Stimulated activated CD4-positive, alpha-beta T cell treated with anti-CD3 and anti-CD28 coated beads, Interleukin-12 subunit alpha, Interleukin-12 subunit beta, amount 100 ng/mL, for 48 hours (primary cell): Measurements from ENCODE around the gene AIFM3.

Experiments used
- DNase-seq, 3 donors: peaks; one replicate each; pipeline ENCODE4 v3.0.0-alpha.2; 2020; ENCODE audit warnings: low read depth in 2 of 3, low spot score in 1 of 3

The AIFM3 gene

GRCh38 chr22:20974336-20974955 is 7.4 kb downstream of the AIFM3 start:
- DNase-seq, result no peak

GRCh38 chr22:20975541-20976290 is 8.7 kb downstream of the AIFM3 start:
- DNase-seq, result no peak

GRCh38 chr22:20976291-20976877 is 9.3 kb downstream of the AIFM3 start:
- no peak for DNase-seq

DNA sequence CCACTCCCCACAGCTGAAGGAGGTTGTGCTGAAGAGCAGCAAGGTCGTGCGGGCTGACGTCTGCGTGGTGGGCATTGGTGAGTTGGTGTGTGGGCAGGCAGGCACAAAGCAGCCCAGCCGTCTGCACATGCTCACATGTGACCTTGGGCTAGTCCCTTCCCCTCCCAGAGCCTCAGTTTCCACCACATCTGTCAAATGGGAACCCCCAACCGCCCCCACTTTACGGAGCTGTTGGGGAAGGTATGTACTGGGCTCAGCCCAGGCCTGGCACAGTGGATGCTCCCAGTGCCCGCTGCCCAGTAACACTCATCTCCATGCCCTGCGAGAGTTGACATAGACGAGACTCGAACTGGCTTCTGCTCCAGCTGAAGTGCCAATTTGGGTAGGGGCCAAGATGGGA is 10.0 kb downstream of the AIFM3 start:
- no peak for DNase-seq

- no peak for DNase-seq
Observed at GRCh38 chr22:20977516-20978170, 10.6 kb downstream of the AIFM3 start.

DNA sequence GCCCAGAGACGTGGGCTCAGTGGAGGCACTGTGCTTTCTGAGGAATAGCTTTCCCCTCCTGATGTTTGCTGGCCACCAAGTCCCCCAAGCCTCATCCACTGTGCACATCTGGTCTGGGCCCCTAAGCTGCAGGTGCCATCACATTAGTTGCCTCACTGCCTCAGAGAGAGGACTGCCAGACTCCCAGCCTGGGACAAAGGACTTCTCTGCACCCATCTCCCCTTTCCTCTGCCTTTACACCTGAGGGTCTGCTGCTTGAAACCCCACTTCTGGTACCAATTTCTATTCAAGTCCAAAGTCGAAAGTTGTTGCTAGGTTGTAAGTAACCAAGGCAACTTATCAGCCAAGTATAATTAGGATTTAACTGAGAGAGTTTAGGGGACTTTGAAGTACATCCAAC is 11.4 kb downstream of the AIFM3 start:
- DNase-seq, result no peak

- peak; percentile 50 to 76 (median 52) for DNase-seq
Observed at GRCh38 chr22:20979243-20979809, 12.3 kb downstream of the AIFM3 start.

DNA sequence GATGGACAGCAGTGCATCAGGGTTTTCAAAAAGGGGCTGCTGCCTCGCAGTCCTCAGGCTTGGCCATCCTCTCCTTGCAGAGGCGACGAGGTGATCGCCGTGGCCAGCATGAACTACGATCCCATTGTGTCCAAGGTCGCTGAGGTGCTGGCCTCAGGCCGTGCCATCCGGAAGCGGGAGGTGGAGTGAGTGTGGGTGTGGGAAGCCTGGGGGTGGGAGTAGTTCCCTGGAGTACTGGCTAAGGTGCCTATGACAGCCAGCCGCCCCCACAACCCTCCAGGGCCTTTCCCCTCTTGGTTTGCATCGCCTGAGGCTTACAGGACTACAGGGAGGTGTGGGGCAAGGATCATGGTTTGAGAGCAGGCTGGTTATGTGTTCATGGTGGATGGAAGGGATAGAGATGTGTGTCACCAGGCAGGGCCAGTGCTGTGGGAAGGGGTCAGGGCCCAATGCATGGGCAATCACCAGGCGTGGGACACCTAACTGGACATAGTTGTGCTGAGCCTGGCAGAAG is 12.9 kb downstream of the AIFM3 start:
- no peak for DNase-seq

GRCh38 chr22:20980523-20980922 is 13.5 kb downstream of the AIFM3 start:
- DNase-seq, result no peak

- no peak for DNase-seq
Observed at GRCh38 chr22:20980938-20981722, 14.1 kb downstream of the AIFM3 start.

- DNase-seq, result peak; percentile 51 to 67 (median 58)
Observed at GRCh38 chr22:20981787-20982562, 14.9 kb downstream of the AIFM3 start, which contains the start of gene LZTR1. Gene LZTR1 (plus strand): TSS chr22:20982297. CDS start chr22:20982372, 75 bp downstream.

- no peak for DNase-seq
Observed at GRCh38 chr22:20982563-20982882, 15.5 kb downstream of the AIFM3 start.

DNA sequence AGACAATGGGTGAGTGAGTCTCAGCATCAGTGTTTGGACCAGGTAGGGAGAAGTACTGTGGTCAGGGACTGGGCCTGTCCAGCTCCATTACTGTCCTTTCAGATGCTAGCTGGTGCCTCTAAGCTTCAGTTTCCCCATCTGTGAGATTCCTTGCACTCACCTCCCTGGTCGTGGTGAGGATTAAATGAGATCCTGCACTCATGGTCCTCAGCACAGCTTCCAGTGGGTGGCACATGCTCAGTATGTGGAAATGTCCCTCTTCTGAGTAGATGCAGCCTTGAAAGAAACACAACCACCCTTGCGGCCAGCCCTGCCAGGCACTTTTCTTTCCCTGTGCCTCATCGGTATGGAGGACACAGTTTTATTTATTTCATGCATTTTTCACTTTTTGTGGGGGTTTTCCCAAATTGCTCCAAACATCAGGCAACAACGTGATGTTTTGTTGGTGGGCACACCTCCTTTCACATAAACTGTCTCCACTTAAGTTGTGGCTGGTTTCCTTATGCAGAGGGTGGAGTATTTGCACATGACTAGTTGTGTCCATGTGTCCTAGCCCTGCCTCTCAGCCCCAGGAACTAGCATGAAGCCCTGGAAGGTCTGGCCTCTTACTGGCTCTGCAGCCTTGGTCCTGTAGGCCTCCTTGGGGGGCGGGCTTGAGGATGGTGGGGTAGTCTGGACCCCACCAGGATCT is 16.2 kb downstream of the AIFM3 start:
- no peak for DNase-seq

- no peak for DNase-seq
Observed at GRCh38 chr22:20985720-20986119, 18.7 kb downstream of the AIFM3 start.

DNA sequence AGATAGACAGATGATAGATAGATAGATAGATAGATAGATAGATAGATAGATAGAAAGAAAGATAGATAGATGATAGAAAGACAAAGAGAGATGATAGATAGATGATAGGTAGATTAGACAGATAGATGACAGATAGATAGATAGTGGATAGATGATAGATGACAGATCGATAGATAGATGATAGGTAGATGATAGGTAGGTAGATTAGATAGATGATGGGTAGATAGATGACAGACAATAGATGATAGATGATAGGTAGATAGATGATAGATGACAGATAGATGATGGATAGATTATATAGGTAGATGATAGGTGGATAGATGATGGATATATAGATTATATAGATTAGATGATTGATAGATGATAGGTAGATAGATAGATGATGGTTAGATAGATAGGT is 19.3 kb downstream of the AIFM3 start:
- no peak for DNase-seq

DNA sequence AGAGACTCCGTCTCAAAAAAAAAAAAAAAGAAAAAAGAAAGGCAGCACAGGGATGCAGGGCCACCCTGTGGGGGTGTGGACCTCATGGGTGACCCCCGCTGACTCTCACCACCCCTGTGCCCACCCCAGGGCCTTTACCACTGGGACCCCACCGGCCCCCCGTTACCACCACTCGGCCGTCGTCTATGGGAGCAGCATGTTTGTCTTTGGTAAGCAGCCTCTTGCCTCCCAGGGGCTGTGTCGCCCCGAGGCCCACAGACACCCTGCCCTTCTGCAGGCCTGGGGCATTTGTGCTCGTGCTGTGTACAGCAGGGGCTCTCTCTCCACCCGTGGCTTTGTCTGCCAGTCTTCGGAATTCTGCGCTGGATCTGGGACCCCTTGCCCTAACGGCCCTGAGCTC is 20.3 kb downstream of the AIFM3 start:
- no peak for DNase-seq

DNA sequence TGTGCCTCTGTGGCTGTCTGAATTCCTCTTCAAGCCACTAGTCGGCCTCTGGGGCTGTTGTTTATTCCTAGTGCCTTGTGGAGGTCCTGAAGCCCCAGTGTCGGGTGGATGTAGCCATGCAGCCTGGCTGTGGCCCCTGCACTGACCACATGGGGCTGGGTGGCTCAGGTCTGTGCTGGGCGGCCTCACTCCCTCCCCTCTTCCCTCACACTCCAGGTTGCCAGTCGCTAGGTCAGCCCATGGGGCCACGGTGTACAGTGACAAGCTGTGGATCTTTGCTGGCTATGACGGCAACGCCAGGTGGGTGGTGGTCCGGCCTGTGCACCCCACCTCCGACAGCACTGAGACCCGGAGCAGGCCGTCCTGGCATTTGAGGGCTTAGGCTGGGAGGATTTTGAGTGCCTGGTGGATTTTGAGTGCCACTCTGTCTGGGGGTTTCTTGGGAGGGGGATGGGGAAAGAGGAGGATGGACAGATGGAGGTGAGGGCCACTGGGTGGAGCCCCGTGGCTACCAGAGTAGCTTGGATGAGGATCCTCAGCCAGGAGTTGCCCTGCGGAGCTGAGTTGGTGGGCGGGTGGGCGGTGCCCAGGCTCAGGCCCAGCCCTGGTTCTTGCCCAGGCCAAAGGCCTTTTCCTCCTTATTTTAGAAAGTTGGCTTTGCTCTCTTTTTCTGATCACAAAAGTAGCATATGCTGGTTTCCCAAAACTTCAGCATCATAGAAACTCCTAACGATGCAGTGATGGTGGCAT is 21.7 kb downstream of the AIFM3 start:
- no peak for DNase-seq

DNA sequence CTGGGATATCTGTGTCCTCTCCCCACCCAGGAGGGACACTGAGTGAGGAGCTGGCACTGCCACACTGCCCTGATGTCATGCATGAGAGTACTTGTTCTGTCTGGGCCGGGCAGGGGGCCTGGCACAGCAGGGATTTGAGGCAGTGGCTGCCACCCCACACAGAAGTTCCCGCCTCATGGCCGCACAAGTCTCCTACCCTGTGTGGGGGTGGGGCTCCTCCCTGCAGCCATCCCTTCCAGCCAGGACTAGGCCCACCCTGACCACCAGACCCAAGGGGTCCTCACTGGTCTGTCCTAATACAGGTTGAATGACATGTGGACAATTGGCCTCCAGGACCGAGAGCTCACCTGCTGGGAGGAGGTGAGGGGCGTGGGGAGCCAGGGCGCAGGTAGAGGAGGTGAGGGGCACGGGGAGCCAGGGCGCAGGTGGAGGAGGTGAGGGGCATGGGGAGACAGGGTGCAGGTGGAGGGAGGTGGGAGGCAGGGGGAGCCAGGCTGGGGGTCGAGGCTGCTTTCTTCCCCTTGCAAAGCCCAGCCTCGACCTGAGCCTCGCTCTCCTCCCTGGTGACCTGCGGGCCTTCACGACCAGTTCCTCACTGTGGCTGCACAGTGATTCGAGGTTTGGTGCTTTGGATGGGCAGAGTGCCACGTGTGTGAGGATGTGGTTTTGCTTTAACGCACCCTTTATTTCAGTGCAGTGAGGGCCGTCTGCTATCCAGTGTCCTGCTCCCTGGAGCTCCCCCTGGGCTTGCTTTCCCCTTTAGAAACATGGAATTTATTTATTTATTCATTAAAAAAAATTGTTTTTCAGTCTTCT is 22.5 kb downstream of the AIFM3 start:
- DNase-seq, result no peak
